Fibroblast of peridontal ligament (primary cell): ENCODE measurements around the gene FASLG.
"Not testable (repeated sequence)": the region's sequence is repeated elsewhere in the genome, so short reads cannot be mapped to it uniquely, and the experiment has no call there.

Experiments used
- DNase-seq: peaks from one replicate; pipeline ENCODE4 v3.0.0-alpha.2; 2010; ENCODE audit errors: extremely low read depth

FASLG gene

GRCh38 chr1:172680733-172681275 lies 21.9 kb downstream of the FASLG start:
- DNase-seq, result no peak

- DNase-seq, result no peak
Measured at GRCh38 chr1:172682812-172683211, 23.9 kb downstream of the FASLG start.

GRCh38 chr1:172686143-172686542 lies 27.2 kb downstream of the FASLG start:
- no peak for DNase-seq

DNA sequence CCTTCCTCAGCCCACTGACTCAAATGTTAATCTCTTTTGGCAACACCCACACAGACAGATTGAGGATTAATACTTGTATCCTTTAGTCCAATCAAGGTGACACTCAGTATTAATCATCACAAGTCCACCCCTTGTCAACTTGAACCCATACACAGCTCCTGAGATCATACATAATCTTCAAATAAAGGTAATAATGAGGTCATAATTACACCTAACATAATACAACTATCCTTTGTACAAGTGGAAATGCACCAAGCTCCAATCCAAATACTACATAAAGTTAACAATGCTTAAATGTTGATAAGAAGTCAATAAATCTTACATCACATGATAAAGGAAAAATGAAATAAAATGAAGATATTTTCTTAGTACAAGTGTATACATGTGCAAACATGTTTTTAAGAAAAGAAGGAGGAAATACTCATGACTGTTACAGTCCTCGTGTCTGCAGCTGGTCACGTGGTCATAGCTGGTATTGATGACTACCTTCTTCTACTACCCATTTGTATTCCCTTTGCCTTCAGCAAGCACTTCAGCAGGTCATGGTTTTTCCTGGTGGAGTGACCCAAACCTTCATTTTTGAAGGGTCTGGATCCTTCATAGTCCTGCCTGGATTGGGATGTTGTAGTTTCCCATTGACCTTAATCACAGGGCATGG lies 29.7 kb downstream of the FASLG start:
- DNase-seq, result not testable (repeated sequence)

GRCh38 chr1:172690925-172691324 lies 32.0 kb downstream of the FASLG start:
- not testable (repeated sequence) for DNase-seq

DNA sequence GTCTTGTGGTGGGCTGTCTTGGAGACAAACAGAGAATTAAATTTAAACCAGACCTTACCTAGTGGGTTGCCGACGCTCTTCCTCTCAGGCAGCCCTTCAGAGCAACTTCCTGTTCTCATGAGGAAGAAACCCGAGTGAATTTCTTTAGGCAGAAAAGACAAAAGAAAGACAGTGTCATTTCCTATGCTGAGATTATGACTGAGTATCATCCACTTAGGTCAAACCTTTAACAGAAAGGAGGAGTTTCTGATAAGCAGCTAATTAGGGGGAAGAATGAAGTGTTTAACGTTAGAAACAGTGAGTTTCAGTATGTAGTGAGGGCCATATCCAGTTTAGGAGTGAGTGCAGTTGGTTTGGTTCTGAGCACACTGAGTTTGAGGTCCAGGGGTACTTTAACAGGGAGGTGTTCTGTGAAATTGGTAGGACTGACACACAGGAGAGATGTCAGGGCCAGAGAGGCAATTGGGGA lies 38.7 kb downstream of the FASLG start:
- no peak for DNase-seq

DNA sequence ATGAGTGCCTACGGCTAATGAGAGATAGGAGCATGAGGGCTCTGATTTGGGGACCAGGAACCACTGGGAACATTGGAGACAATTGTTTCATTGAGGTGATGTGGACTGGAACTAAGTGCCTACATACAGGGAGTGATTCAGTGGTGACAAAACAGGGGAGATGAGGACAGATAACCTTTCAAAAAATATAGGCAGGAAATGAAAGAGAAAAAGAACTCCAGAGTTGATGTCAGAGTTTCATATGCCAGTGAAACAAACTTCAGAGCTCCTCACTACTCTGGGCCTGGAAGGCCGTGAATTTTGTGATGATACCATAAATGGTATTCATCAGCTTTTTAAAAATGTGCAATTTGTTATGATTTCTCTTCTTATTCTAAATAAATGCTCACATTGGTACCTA lies 39.3 kb downstream of the FASLG start:
- DNase-seq, result no peak

GRCh38 chr1:172699111-172699510 lies 40.2 kb downstream of the FASLG start:
- DNase-seq, result no peak

- DNase-seq, result no peak
Measured at GRCh38 chr1:172699695-172700227, 40.9 kb downstream of the FASLG start.

DNA sequence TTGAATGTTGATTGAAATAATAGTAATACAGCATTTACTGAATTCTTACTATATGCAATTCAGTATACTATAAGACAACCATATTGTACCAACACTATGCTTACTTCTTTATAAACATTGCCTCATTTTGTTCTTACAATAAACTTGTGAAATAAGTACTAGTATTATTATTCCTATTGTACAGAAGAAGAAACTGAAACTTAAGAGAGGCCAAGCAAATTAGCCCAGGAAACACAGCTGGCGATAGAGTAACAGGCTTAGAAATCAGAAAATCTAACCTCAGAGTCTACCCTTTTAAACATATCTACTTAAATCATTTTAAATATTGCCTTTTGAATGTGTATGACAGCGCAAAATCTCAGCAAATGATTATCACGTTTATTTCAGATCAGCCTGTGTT lies 41.7 kb downstream of the FASLG start:
- no peak for DNase-seq

DNA sequence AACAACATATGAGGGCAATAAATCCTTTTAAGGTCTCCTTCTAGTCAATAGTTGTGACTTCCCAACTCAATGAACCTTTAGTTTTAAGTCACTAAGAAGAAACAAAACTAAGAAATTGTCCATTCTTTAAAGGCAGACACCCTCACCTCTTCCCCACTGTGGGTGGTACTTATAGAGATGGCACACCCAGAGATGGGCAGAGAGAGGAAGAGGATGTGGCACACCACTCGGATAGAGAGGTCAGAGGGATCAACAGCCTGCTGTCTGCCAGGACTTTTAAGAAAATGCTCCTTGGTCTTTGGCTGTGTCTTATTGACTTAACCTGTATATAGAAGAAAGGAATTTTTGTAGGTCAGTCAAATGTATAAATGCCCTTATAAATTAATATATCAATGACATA lies 45.1 kb downstream of the FASLG start:
- no peak for DNase-seq

GRCh38 chr1:172704420-172705210 lies 45.7 kb downstream of the FASLG start:
- DNase-seq, result no peak

- no peak for DNase-seq
Measured at GRCh38 chr1:172708452-172708851, 49.5 kb downstream of the FASLG start.

GRCh38 chr1:172711558-172711957 lies 52.7 kb downstream of the FASLG start:
- DNase-seq, result no peak

DNA sequence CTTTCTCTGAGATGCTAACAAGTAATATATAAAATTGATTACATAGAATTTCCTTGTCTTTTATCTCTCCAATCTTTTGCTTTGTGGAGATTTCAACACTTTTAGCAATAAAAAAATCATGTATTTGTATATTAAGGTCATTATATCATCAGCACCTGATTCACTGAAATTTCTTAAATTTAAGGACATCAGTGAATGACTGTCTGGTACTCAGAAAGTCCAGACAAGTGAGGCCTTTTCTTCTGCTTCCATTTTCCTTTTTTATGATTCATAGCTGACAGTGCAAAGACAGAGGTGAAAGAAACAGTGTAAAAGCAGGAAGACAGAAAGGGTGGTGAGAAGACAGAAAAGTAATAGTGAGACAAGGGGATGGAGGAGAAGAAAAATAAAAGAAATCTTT lies 54.6 kb downstream of the FASLG start:
- DNase-seq, result no peak
